ENCODE results near the gene IPO13.

IPO13 gene

DNA sequence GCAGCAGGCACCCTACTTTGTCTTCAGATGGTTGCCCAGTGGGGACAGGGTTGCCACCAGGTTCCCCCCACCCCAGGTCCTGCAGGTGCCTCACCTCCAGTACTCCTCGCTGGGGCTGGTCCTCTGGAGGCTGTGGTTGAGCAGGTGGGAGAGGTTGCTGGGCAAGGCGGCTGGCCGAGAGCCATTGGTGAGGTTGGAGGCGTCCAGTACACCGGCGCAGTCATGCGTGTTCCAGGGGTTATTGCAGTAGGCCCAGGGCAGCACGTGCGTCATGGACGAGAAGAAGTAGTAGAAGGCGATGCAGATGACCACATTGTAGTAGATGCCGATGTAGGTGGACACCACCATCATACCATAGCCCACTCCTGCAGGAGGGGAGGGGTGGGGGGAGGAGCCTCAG, 61.5 kb downstream of the IPO13 start:
- TF ChIP-seq CTCF (IDR thresholded peaks at IDR 0.05; ENCODE audit: control insufficient read depth, extremely low read depth, insufficient read depth): no peak
- H3K4me3 ChIP-seq (ENCODE audit: low read depth, low read length): no peak overlapping the region
- DNase-seq (ENCODE audit: low read depth): no peak

- H3K4me3 ChIP-seq (ENCODE audit: low read depth, low read length): no peak overlapping the region
- no peak for DNase-seq (ENCODE audit: low read depth)
- TF ChIP-seq CTCF (IDR thresholded peaks at IDR 0.05; ENCODE audit: control insufficient read depth, extremely low read depth, insufficient read depth): no peak
Measured at GRCh38 chr1:44010935-44011471, 64.3 kb downstream of the IPO13 start.

- no peak overlapping the region for H3K4me3 ChIP-seq (ENCODE audit: low read depth, low read length)
- DNase-seq (ENCODE audit: low read depth): no peak
- TF ChIP-seq CTCF (IDR thresholded peaks at IDR 0.05; ENCODE audit: control insufficient read depth, extremely low read depth, insufficient read depth): no peak
Measured at GRCh38 chr1:44012404-44012803, 65.7 kb downstream of the IPO13 start.

- TF ChIP-seq CTCF (IDR thresholded peaks at IDR 0.05; ENCODE audit: control insufficient read depth, extremely low read depth, insufficient read depth): no peak
- no peak for DNase-seq (ENCODE audit: low read depth)
- H3K4me3 ChIP-seq (ENCODE audit: low read depth, low read length): no peak overlapping the region
Measured at GRCh38 chr1:44012941-44013609, 66.3 kb downstream of the IPO13 start.

DNA sequence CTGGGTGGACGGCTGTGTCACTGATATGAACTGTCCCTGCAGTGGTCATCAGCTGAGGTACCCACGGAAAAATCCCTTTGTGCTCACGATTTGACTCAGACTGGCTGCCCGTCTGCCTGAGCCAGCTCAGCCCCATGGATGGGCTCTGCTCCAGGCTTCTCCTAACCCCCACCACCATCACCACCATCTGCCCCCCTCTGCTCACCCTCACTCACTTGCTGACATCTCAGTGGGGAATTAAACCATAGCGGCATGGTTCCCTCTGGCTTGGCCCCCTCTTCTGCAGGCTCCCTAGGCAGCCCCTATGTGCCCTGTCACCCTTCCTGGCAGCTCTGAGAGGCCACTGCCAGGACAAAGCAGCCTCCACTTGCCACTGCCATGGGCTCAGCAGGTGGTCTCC, 67.2 kb downstream of the IPO13 start:
- DNase-seq (ENCODE audit: low read depth): no peak
- no peak for TF ChIP-seq CTCF (IDR thresholded peaks at IDR 0.05; ENCODE audit: control insufficient read depth, extremely low read depth, insufficient read depth)
- H3K4me3 ChIP-seq (ENCODE audit: low read depth, low read length): no peak overlapping the region

GRCh38 chr1:44014365-44015104, 67.8 kb downstream of the IPO13 start:
- H3K4me3 ChIP-seq (ENCODE audit: low read depth, low read length): no peak overlapping the region
- TF ChIP-seq CTCF (IDR thresholded peaks at IDR 0.05; ENCODE audit: control insufficient read depth, extremely low read depth, insufficient read depth): no peak
- DNase-seq (ENCODE audit: low read depth): no peak
